Measurements from ENCODE around the gene FAM117A. TPM values are rescaled to one million over a fixed set of nuclear protein-coding genes. Genes with fewer than 3 reads are reported as not detected.

Gene FAM117A
- total RNA-seq, 1 donor from 2014 or later: 3.3 TPM

GRCh38 chr17:49715216-49715615 lies 48.7 kb downstream of the FAM117A start:
- Mint-ChIP-seq H3K36me3 (ENCODE audit: low read depth) (peaks cover 1% of the 10 kb centered on the region), H3K27ac (ENCODE audit: unreplicated experiment) (no peak overlapping the region), H3K9me3 (ENCODE audit: low read depth) (no peaks in the 10 kb centered on the region)

GRCh38 chr17:49708515-49709183 lies 55.3 kb downstream of the FAM117A start:
- Mint-ChIP-seq H3K27ac (ENCODE audit: unreplicated experiment) (peak overlapping the region; percentile 98), H3K4me3 (ENCODE audit: unreplicated experiment) (peak overlapping the region; percentile 89), H3K9me3 (ENCODE audit: low read depth) (no peaks in the 10 kb centered on the region), H3K4me1 (ENCODE audit: low read depth) (peaks cover 33% of the 10 kb centered on the region), H3K27me3 (ENCODE audit: low read depth) (no peaks in the 10 kb centered on the region), H3K36me3 (ENCODE audit: low read depth) (peaks cover 12% of the 10 kb centered on the region)
- TF ChIP-seq, protein P1, sequence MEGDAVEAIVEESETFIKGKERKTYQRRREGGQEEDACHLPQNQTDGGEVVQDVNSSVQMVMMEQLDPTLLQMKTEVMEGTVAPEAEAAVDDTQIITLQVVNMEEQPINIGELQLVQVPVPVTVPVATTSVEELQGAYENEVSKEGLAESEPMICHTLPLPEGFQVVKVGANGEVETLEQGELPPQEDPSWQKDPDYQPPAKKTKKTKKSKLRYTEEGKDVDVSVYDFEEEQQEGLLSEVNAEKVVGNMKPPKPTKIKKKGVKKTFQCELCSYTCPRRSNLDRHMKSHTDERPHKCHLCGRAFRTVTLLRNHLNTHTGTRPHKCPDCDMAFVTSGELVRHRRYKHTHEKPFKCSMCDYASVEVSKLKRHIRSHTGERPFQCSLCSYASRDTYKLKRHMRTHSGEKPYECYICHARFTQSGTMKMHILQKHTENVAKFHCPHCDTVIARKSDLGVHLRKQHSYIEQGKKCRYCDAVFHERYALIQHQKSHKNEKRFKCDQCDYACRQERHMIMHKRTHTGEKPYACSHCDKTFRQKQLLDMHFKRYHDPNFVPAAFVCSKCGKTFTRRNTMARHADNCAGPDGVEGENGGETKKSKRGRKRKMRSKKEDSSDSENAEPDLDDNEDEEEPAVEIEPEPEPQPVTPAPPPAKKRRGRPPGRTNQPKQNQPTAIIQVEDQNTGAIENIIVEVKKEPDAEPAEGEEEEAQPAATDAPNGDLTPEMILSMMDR (IDR thresholded peaks at IDR 0.05): peak; percentile 60
- no peak for DNase-seq (ENCODE audit: low spot score)

More at GRCh38 chr17:49715216-49715615, 48.7 kb downstream of the FAM117A start:
- TF ChIP-seq, protein P1 (IDR thresholded peaks at IDR 0.05): no peak
- Mint-ChIP-seq H3K4me1 (ENCODE audit: low read depth) (peaks cover 8% of the 10 kb centered on the region), H3K27me3 (ENCODE audit: low read depth) (no peaks in the 10 kb centered on the region), H3K4me3 (ENCODE audit: unreplicated experiment) (no peak overlapping the region)
- DNase-seq (ENCODE audit: low spot score): no peak

DNA sequence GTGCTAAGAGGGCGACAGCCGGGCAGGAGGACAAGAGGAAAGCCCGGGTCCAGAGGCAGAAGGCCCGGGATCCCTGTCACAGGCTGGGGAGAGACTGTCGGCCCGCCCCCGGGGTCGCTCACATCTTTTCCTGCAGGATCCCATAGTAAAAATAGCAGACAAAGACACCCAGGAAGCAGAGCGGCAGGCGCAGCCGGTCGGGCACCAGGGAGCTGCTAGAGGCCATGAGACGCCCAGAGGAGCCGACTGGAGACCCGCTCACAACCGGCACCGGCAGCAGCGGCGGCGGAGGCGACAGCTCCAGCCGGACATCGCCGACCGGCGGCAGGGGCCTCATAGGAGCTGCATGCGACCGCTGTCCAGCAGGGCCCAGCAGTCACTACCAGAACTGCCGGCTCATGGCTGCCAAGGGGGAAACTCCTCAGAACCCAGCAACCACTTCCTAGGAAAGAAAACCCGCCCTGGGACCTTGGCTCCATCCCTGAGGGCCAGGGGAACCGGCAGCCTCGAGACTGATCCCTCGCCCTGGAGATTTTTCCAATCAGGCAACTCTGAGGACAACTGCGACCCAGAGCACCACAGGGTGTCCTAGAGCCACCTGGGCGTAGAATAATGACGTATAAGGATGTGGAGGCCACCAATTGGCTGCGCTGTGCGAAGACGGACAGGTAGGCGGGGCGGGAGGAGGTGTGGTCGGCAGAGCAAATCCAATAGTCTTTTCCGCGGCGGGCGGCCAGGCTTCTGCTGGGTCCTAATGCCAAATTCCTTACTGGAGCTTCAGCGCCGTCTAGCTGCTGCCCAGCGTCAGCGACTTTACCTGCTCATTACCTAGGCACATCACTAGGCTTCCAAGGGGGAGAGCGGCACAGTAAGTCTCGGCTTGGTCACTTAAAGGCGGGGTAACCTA lies 56.1 kb downstream of the FAM117A start, which contains the start of gene SLC35B1:
Gene SLC35B1 (minus strand): TSS at position 357 of the 907 bp plus-strand sequence. CDS start 131 bp downstream, at position 226.
- Mint-ChIP-seq H3K27ac (ENCODE audit: unreplicated experiment) (peak within 1 kb of the TSS; percentile 98), H3K9me3 (ENCODE audit: low read depth) (no peaks in the 10 kb centered on the region), H3K36me3 (ENCODE audit: low read depth) (peaks cover 17% of the 10 kb centered on the region), H3K4me1 (ENCODE audit: low read depth) (peaks cover 33% of the 10 kb centered on the region), H3K4me3 (ENCODE audit: unreplicated experiment) (peak within 1 kb of the TSS; percentile 89), H3K27me3 (ENCODE audit: low read depth) (no peaks in the 10 kb centered on the region)
- TF ChIP-seq, protein P1 (IDR thresholded peaks at IDR 0.05): peak; percentile 88
- peak; percentile 99 for DNase-seq (ENCODE audit: low spot score)

DNA sequence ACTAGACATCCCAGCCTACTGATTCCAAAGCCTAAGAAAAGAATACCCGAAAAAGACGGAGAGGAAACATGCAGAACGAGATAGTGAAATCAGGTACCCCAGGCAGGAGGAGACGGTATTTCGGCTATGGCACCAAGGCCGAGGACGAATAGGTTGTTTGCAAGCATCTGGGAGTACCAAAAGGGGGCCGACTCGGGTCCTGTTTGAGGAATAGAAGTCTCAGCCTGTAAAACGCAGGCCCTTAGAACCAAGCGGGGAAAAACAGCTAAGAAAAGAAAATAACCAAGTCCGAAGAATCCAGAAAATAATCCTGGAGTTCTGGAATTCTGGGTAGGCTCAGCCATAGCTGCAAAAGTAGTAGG lies 56.7 kb downstream of the FAM117A start:
- no peaks in the 10 kb centered on the region for H3K9me3 Mint-ChIP-seq (ENCODE audit: low read depth)
- H3K27me3 Mint-ChIP-seq (ENCODE audit: low read depth): no peaks in the 10 kb centered on the region
- TF ChIP-seq, protein P1 (IDR thresholded peaks at IDR 0.05): no peak
- H3K36me3 Mint-ChIP-seq (ENCODE audit: low read depth): peaks cover 19% of the 10 kb centered on the region
- no peak for DNase-seq (ENCODE audit: low spot score)
- peaks cover 33% of the 10 kb centered on the region for H3K4me1 Mint-ChIP-seq (ENCODE audit: low read depth)
- peak overlapping the region; percentile 98 for H3K27ac Mint-ChIP-seq (ENCODE audit: unreplicated experiment)
- H3K4me3 Mint-ChIP-seq (ENCODE audit: unreplicated experiment): peak overlapping the region; percentile 89

GRCh38 chr17:49705254-49705653 lies 58.7 kb downstream of the FAM117A start:
- Mint-ChIP-seq H3K4me3 (ENCODE audit: unreplicated experiment) (no peak overlapping the region), H3K27me3 (ENCODE audit: low read depth) (no peaks in the 10 kb centered on the region), H3K4me1 (ENCODE audit: low read depth) (peaks cover 33% of the 10 kb centered on the region), H3K27ac (ENCODE audit: unreplicated experiment) (no peak overlapping the region), H3K9me3 (ENCODE audit: low read depth) (no peaks in the 10 kb centered on the region), H3K36me3 (ENCODE audit: low read depth) (peaks cover 33% of the 10 kb centered on the region)
- no peak for DNase-seq (ENCODE audit: low spot score)
- TF ChIP-seq, protein P1 (IDR thresholded peaks at IDR 0.05): no peak

Measured in chondrocyte (in vitro differentiated cells).